GM19240 (cell line): Measurements from ENCODE around the gene OTULINL.

Experiments
- DNase-seq: peaks from one replicate; pipeline ENCODE4 v3.0.0; 2011; ENCODE audit warnings: low spot score; ENCODE audit not compliant: insufficient read length

The OTULINL gene

DNA sequence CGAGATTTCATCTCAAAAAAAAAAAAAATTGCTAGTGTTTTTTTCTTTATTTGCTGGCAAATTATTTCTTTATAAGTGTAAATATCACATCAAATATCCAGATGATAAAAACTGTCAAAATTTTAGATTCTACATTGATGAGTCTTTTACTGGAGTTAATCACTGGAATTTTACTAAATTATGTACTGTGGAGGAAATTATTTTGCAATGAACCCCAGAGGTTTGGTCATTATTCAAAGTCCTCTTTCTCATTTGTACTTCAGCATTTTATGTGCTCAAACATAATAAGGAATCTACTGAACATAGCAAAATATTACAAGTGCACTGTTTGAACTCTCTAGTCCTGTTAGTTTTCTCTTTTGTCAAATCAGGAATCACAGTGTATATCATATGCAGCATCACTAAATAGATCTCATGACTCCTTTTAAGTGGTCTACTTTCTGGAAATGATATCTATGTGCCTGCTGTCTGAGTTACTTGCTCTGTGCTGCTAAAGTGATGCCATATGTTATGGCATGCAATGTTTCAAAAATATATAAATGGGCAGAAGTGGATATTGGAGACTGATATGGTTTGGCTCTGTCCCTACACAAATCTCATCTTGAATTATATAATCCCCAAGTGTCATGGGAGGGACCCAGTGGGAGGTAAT lies 18.0 kb downstream of the OTULINL start:
- DNase-seq = no peak

DNA sequence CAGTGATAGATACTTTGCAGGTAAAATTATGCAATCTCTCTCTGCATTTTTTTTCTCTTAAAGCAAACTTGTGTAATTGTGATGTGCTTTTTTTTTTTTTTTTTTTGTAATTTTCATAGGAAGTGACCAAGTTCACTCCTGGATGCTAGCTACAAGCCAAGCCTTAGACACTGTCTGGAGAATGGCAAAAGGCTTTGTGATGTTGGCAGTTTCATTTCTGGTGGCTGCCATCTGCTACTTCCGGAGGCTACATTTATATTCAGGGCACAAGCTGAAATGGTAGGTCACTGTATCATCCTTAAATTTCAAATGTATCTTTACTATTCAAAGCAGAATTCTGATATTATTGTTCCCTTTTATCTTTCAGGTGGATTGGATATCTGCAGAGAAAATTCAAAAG lies 19.3 kb downstream of the OTULINL start:
- DNase-seq = no peak

DNA sequence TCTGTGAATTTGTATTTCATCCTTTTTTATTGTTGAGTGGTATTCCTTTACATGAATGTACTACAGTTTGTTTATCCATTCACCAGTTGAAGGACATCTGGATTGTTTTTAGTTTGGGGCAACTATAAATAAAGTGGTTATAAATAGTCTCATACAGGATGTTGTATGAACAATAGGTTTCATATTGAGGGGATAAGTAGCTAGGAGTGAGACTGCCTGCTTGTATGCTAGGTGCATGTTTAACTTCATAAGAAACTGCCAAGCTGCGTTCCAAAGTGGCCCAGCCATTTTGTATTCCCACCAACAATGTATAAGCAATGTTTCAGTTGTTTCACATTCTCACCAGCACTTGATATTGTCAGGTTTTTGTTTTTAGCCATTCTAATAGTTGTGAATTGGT lies 21.5 kb downstream of the OTULINL start:
- no peak for DNase-seq

DNA sequence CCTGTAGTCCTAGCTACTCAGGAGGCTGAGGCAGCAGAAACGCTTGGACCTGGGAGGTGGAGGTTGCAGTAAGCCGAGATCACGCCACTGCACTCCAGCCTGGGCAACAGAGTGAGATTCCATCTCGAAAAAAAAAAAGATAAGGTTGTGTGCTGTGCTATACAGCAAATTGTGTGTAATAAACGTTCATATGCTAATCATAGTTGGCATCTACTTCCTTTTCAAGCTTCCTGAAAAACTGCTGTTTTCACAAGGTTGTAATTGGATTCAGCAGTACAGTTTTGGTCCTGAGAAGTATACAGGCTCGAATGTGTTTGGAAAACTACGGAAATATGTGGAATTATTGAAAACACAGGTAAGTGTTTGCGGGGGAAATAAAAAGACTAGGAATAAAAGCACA lies 25.5 kb downstream of the OTULINL start:
- no peak for DNase-seq

DNA sequence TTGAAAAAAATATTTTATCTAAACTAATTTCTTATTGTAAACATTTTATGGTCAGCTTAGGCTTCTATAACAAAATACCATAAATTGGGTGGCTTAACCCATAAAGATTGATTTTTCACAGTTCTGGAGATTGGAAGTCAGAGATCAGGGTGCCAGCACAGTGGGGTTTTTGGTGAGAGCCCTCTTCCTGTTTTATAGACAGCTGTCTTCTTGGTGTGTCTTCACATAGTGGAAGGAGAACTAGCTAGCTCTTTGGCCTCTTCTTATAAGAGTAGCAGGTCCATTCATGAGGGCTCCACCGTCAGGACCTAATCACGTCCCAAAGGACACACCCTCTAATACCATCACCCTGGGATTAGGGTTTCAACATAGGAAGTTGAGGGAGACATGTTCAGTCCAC lies 26.6 kb downstream of the OTULINL start:
- DNase-seq = no peak

DNA sequence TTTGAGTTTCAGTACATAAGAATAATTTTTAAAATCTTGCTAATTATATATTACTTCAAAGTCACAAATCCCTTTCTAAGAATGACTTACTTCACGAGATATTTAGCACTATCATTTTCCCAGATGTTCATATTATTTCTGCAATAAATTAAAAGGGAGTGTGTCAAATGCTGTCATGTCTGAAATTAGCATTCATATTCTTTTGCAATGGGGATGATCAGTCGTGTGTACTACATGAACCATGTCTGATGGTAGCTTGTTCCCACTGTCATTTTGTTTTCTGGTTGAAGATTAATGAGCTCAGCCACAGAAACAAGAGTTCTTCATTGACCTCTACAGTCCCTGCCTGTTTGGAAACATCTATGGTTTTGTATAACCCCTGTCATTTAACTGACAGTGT lies 30.1 kb downstream of the OTULINL start:
- DNase-seq = no peak

DNA sequence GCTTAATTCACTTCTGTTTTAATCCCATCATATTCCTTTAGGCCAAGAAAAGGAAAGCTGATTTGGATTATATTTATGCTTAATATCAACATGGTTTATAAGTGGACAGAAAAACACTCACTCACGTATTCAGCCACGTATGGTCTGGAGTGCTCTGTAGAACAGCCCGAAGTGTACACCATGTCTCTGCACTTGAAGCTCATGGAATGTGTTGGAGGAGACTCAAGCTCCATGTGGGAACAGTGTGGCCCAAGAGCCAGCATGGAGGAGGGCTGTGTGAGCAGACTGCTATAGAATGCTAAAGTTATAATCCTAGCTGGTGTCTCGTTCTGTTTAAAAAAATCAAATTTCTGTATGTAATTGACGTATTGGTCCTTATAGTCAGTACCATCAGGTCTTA lies 32.9 kb downstream of the OTULINL start:
- DNase-seq = no peak

DNA sequence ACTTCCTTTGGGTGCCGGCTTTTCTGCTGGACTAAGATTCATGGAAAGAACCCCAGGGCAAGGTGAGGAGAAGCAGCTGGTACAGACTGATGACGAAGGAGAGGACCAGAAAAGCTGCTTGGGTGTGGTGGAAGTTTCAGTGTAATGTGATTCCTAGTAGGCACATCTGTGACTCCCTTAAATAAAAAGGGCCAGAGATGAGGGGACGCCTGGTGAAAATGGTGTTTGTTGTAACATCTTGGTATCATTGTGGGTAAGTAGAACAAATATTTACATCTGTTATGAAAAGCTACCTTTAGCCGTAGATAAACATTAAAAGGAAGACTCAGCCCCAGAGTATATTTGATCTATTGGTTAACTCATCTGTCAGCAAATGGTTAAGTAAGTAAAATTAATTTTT lies 33.8 kb downstream of the OTULINL start:
- DNase-seq = no peak

DNA sequence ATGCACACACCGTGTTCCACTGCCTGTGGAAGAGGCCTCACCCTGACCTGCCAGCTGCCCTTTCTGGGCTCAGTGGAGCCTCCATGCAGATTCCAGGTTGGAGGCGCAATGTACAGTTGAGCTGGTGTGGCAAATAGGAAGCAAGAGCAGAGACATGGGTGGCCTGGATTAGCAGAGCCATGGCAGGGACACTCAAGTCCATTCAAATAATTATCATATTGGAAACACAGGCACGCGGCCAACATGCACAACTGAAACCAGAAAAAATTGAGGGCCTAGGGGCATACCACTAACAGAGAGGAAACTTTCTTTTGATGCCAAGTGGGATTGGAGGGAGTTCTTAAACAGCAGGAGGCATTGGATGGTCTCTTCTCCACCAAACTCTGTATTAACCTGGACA lies 35.8 kb downstream of the OTULINL start:
- no peak for DNase-seq

DNA sequence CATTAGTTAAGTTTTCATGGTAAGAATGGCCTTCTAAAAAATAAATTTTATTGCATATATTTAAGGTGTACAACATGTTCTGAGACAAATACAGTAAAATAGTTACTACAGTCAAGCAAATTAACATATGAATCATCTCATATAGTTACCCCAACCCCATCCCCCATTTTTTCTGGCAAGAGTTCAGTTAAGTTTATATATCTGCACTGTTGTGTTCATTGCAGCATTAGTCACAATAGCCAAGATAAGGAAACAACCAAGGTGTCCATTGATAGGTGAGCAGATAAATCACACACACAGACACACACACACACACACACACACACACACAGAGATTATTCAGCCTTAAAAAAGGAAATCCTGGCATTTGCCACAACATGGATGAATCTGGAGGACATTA lies 45.7 kb downstream of the OTULINL start:
- no peak for DNase-seq

DNA sequence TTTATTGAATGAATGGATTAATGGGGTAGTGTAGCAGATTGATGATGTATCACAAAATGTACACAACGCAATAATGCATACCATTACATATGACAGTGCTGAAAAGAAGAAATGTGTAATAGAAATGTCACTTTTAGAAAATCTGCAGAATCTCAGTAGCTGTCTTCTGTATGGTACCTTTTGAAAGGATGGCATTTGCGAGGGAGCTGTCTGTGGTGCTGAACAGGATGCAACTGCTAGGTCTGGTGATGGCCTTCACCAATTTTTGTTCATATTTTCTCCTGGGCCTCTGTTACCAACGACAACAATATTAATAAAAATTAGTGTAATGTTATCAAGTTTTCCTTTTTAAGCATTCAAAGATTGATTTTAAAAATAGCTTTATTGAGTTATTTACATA lies 46.8 kb downstream of the OTULINL start:
- peak; percentile 28 for DNase-seq

DNA sequence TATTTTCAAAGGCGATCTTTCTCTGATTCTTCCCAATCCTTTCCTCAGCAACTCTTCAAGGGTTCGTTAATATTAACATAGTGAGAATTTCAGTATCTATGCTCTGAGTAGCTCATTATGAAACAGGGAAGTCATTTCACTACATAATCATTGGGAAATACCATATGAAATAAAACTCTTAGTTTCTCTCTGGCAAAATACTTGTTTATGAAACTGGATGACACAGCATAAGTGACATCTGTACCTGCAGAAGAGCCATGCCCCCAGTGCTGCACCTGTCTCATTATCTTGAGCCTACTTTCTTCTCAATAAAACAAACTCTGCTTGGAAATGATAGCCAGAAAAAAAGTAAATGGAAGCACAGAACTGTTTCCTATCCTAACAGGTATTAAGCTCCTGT lies 49.1 kb downstream of the OTULINL start:
- no peak for DNase-seq

DNA sequence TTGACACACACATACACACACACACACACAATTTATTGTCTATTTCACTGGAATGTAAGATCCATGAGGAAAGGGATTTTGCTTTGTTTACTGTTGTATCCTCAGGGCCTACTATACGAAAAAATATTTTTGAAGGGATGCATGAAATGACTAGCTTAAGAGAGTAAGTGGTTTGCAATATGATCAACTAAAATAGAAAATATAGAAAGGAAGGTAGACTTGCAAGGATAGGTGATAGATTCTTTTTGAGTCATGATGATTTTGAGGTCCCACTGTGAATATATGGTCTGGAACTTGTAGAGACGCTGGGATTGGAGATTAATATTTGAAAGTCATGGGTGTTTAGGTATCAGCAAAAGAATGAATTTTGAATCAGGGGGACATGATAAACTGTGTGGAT lies 54.1 kb downstream of the OTULINL start:
- no peak for DNase-seq

DNA sequence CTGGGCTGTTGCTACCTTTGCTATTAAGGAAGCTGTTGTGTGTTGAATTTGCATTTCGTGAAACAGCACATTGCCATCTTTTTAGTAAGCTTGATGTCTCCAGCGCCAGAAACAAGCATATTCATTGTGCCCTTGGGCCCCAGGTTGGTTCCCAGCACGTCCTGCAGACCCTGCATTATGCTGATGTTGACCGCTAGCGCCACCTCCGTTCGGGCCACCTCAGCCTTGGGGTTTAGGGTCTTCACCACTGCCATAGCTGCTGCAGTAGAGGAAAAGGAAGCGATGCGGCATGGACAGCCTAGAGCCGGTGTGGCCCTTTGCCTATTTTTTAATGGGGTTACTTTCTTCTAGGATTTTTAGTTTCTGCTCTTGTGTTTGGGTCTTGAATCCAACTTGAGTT lies 59.2 kb downstream of the OTULINL start:
- DNase-seq = no peak

DNA sequence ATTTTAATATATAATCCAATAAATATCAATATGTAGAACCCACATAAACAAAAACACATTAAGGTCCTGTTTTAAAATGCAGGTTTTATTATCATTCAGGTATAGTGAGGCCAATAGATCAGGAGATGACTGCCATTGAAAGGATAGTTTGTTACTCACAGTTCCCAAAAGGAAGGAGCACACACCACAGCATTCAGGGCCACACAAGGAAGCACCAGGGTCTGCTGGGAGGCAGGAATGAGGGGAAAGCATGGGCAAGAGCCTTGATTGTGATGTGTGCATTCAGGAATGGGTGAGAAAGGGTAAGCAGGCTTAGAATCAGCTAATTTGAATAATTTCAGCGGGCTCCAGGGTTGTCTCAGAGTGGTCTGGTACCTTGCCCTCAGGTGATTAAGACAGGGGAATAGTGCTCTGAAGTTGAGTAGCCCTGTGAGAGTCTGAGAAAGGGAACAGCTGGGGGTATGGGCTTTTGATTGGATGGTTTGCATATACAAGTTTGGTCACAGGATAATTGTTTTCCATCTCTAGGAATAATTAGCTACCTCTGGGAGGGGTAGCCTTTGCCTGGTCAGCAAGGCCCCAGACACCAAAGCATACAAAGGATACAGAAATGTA lies 63.1 kb downstream of the OTULINL start:
- DNase-seq = no peak

DNA sequence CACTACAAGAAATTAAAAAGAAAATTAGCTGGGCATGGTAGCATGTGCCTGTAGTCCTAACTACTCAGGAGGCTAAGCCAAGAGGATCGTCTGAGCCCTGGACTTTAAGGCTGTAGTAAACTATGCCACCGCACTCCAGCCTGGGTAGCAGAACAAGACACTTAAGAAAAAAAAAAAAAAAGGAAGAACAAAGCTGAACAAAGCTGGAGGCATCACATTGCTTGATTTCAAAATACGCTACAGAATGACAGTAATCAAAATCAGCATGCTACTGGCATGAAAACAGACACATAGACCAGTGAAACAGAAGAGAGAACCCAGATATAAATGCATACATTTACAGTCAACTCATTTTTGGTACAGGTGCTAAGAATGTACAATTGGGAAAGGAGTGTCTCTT lies 68.5 kb downstream of the OTULINL start:
- DNase-seq = no peak

DNA sequence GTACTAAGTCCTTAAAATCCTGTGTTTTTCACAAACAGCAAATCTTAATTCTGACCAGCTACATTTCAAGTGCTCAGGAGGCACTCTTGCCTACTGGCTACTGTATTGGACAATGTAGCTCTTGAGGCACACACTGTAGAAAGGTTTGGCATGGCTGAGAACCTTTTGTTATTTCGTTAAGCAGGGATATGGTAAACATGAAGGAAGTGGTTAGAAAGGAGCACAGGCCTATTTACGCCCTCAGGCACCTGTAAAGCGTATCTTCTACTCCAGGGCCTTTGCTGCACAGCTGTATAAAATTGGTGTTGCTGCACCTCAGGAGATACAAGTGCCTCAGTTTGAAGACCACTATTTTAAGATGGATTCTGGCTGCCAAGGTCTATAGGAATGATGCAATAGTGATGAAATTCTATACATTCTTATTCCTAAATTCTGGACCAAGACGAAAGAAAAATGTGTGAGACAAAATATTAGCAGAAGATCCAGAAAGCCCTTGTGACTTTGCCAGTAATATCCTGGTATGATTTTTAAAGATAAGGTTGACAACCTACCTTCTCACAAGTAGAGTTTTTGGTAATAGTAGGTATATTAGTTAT lies 73.7 kb downstream of the OTULINL start:
- DNase-seq = no peak

DNA sequence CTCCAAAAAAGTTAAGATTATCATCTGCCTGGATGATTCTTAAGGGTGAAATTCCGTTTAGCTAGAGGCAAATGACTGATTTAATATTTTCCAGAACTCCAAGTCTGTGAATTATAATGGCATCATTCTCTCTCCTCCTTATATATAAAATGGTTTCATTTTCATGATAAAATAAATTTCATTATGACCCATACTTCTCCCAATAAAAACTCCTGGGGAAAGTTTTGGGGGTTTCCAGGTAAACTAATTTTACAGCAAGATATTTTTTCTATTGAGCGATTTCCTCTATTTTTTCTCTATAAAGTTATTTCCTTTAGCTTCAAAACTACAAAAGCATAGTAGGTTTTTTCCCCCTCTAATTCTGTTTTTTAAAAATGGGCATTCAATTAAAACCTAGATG lies 75.3 kb downstream of the OTULINL start:
- no peak for DNase-seq

DNA sequence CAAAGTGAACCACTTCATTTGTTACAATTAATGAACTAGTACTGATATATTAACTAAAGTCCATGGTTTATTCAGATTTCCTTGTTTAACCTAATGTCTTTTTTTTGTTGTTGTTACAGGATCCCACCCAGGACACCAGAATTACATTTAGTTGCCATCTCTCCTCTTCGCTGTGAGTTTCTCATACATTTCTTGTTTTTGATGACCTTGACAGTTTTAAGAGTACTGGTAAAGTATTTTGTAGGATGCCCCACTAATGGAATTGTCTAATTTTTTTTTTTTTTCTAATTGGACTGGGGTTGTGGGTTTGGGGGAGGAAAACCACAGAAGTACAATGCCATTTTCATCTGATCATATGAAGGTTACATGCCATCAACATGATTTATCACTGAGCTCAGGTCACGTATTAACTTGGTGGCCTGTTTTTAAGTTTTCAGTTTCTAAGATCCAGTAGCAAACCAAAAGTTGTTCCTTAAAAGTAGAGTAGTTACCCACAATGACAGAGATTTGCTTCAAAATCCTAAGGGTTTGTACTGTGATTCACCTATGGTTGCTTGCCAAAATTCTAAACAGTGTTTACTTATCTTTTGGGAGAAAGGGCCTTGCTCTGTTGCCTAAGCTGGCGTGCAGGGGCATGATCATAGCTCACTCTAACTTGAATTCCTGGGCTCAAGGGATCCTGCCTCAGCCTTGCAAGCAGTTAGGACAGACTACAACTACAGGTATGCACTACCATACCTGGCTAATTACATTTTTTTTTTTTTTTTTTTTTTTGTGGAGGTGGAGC lies 78.4 kb downstream of the OTULINL start:
- DNase-seq = no peak

DNA sequence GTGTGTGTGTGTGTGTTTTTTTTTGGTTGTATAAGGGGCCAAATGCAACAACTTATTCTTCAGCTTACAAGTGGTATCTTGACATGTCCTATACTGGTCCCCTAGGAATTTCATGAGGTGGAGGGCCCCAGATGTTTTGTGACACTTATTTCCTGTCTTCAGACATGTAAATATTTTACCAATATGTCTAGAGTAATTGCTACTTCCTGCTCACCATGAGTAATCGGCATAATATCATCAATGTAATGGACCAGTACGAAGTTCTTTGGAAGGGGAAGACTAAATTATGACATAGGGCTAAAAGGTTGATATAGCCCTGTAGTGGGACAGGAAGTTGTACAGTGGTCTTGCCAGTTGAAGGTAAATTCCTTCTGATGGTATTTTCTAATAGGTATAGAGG lies 79.2 kb downstream of the OTULINL start:
- DNase-seq = no peak
